HEK293T (cell line): Measurements from ENCODE around the gene ZNF70.
A peak's percentile ranks its signal among the peaks of the same experiment; 100 is the strongest.

Experiments
- CTCF ChIA-PET: fragments of 350-600 bp; formaldehyde crosslinking; extraction: SDS; loops from one replicate; lab custom pipeline; 2021; ENCODE audit warnings: antibody characterized with exemption, inconsistent platforms; lab: Yijun Ruan, JAX
- POLR2A ChIA-PET: fragments of 350-600 bp; formaldehyde crosslinking; extraction: SDS; loops from one replicate; lab custom pipeline; 2020; ENCODE audit warnings: antibody characterized with exemption, inconsistent platforms; lab: Yijun Ruan, JAX
- DNase-seq: peaks from one replicate; pipeline ENCODE4 v3.0.0; 2012; ENCODE audit warnings: mixed read lengths; ENCODE audit errors: extremely low spot score
- ARNT ChIP-seq: fragments of 450-650 bp; IDR thresholded peaks from 2 replicates; pipeline ENCODE4 v1.6.1; 2017; ENCODE audit warnings: mild to moderate bottlenecking
- BHLHE40 ChIP-seq: fragments of 450-650 bp; IDR thresholded peaks from 2 replicates; pipeline ENCODE4 v1.6.1; 2016; ENCODE audit warnings: mild to moderate bottlenecking, moderate library complexity, borderline replicate concordance
- CTBP1 ChIP-seq: fragments of 450-650 bp; IDR thresholded peaks from 2 replicates; pipeline ENCODE4 v1.6.1; 2016; ENCODE audit warnings: borderline replicate concordance
- ELF4 ChIP-seq: fragments of 450-650 bp; IDR thresholded peaks from 2 replicates; pipeline ENCODE4 v1.6.1; 2017; ENCODE audit warnings: antibody characterized with exemption
- FOXA1 ChIP-seq: fragments of 450-650 bp; IDR thresholded peaks from 2 replicates; pipeline ENCODE4 v1.6.1; 2016; ENCODE audit warnings: mild to moderate bottlenecking
- FOXK2 ChIP-seq: fragments of 450-650 bp; IDR thresholded peaks from 2 replicates; pipeline ENCODE4 v1.6.1; 2016; ENCODE audit warnings: mild to moderate bottlenecking
- FOXM1 ChIP-seq: fragments of 450-650 bp; IDR thresholded peaks from 2 replicates; pipeline ENCODE4 v1.6.1; 2017; ENCODE audit warnings: mild to moderate bottlenecking, borderline replicate concordance
- HDGF ChIP-seq: fragments of 450-650 bp; IDR thresholded peaks from 2 replicates; pipeline ENCODE4 v1.6.1; 2017; ENCODE audit warnings: antibody characterized with exemption, borderline replicate concordance
- L3MBTL2 ChIP-seq: fragments of 450-650 bp; conservative IDR thresholded peaks from 2 replicates; pipeline ENCODE4 v1.6.1; 2016; ENCODE audit warnings: mild to moderate bottlenecking
- LEF1 ChIP-seq: fragments of 450-650 bp; IDR thresholded peaks from 2 replicates; pipeline ENCODE4 v1.6.1; 2017; ENCODE audit warnings: mild to moderate bottlenecking, borderline replicate concordance
- NFRKB ChIP-seq: fragments of 450-650 bp; IDR thresholded peaks from 2 replicates; pipeline ENCODE4 v1.6.1; 2016; ENCODE audit warnings: mild to moderate bottlenecking, moderate library complexity
- SP1 ChIP-seq: fragments of 450-650 bp; IDR thresholded peaks from 2 replicates; pipeline ENCODE4 v1.6.1; 2017
- SUZ12 ChIP-seq: fragments of 450-650 bp; IDR thresholded peaks from 2 replicates; pipeline ENCODE4 v1.6.1; 2016; ENCODE audit warnings: mild to moderate bottlenecking
- TARDBP ChIP-seq: fragments of 450-650 bp; IDR thresholded peaks from 2 replicates; pipeline ENCODE4 v1.6.1; 2016
- ZNF384 ChIP-seq: fragments of 450-650 bp; IDR thresholded peaks from 2 replicates; pipeline ENCODE4 v1.6.1; 2016
- TF ChIP-seq, protein P1 (sequence below): fragments of 450-650 bp; IDR thresholded peaks from 2 replicates; pipeline ENCODE4 v1.6.1; 2016

ZNF70 gene

DNA sequence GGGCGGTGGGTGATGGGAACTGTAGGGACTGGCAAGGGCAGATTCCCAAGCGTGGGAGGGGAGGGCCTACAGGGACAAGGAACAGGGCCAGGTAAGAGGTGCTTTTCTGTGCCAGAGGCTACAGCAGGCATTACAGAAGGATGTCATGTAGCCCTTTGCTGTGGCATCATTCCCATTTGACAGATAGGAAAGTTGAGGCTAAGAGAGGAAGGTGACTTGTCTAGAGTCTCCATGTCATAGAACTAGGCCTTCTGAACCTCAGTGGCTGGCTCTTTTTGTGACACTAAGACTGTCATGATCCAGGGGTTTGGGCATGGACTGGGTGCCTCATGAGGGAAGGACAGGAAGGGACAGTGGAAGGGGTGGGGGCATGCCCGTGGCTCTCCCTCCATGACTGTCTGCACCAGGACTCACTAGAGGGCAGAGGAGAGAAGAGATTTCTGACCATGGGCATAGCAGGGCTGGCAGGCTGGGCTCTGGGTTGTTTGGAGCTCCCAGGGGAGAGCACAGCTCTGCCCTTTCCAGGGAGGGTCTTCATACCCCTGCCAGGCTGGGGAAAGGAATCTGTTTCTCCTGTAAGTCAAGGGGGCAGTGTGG, 25.0 kb upstream of the ZNF70 start:
- no peak for DNase-seq
- TF ChIP-seq FOXM1: no peak
- no peak for TF ChIP-seq TARDBP
- TF ChIP-seq ARNT: no peak
- TF ChIP-seq L3MBTL2: no peak
- no peak for TF ChIP-seq SP1
- ChIA-PET CTCF (interaction anchor here (0.6 to 1.1 kb wide), 2 partner anchors 12 to 370 kb away, joined by 3 read pairs; no protein-coding TSS in a partner anchor), POLR2A (interaction anchor here (1.0 to 3.3 kb wide), 4 partner anchors 9 to 82 kb away, joined by 3 to 23 read pairs (median 10); partner anchors contain the start of genes SLC2A11 and SMARCB1)

DNA sequence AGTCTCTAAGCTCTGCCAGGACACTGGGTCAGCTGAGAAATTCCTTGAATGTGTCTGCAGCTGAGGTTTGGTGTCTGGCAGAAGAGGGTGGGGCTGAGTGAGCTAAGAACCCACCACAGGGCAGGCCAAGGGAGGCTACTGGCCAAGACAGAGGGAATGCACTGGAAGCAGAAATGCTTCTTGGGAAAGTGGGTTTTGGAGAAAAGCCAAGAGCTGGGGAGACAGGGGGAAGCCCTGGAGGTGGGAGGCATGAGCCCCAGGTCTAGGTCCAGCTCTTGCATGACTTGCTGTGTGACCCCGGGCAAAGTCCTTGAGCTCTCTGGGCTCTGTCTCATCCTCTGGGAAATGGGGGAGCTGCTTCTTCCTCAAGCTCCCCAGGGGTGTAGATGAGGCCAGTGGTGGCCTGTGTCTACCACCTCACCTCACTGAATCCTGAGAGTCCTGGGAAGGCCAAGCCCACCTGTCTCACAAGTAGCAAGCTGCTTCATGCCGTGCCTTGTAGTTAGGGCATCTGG, 24.1 kb upstream of the ZNF70 start:
- POLR2A ChIA-PET: interaction anchor here (0.6 to 3.3 kb wide), 6 partner anchors 8 to 119 kb away, joined by 3 to 23 read pairs (median 4); partner anchors contain the start of genes MIF, SLC2A11 and SMARCB1
- CTCF ChIA-PET: interaction anchor here (1.1 to 1.2 kb wide), 2 partner anchors 14 to 82 kb away, joined by 3 to 4 read pairs; partner anchors contain the start of gene SLC2A11
- DNase-seq: no peak
- TF ChIP-seq FOXA1 (no peak), FOXK2 (no peak), ARNT (no peak), ZNF384 (no peak), L3MBTL2 (no peak), BHLHE40 (no peak), ELF4 (no peak), NFRKB (no peak), FOXM1 (no peak)
- TF ChIP-seq, protein P1, sequence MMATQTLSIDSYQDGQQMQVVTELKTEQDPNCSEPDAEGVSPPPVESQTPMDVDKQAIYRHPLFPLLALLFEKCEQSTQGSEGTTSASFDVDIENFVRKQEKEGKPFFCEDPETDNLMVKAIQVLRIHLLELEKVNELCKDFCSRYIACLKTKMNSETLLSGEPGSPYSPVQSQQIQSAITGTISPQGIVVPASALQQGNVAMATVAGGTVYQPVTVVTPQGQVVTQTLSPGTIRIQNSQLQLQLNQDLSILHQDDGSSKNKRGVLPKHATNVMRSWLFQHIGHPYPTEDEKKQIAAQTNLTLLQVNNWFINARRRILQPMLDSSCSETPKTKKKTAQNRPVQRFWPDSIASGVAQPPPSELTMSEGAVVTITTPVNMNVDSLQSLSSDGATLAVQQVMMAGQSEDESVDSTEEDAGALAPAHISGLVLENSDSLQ: no peak

DNA sequence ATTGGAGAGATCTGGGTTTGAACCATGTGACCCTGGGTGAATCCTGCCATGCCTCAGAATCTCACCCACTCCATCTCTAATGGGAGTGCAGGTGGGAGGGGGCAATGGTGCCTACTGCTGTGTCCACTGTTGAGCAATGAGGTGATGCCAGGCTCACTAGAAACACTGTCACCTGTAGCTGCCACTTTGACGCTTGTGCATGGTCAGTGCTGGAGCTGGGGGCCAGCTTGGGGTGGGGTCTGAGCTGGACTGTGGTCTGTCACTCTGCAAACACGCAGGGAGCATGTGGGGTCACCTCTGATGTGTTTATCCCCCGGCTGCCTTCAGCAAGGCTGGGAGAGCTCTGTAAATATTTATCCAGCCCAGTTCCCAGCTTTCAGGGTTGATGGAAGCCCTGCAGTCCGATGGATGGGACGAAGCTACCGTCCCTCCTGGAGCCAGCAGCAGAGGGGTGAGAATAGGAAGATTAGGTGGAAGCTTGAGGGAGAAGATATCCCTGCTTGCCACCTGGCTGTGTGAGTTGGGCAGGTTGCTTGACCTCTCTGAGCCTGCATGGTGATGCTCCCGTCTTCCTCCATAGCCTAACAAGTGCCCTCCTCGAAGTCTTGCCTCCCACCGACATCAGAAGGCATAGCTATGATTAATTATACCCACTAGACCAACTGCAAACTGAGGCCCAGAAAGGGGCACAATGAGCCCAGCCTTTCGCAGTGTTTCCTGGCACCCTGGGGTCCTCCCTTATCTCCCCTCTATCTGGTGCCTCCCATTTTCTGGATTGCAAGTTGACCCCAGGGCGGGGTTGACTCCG, 23.4 kb upstream of the ZNF70 start:
- POLR2A ChIA-PET: interaction anchor here (0.6 to 3.3 kb wide), 5 partner anchors 12 to 120 kb away, joined by 3 to 23 read pairs (median 4); partner anchors contain the start of genes MIF, SLC2A11 and SMARCB1
- DNase-seq: no peak
- CTCF ChIA-PET: interaction anchor here (0.6 to 1.2 kb wide), 3 partner anchors 11 to 83 kb away, joined by 3 to 4 read pairs (median 4); partner anchors contain the start of gene SLC2A11
- TF ChIP-seq NFRKB (no peak), L3MBTL2 (no peak), BHLHE40 (no peak), ZNF384 (no peak), ELF4 (no peak), SUZ12 (no peak), FOXM1 (no peak), FOXK2 (no peak), LEF1 (no peak), CTBP1 (no peak), SP1 (no peak), ARNT (no peak), TARDBP (no peak), FOXA1 (no peak), HDGF (no peak)
- TF ChIP-seq, protein P1: no peak

DNA sequence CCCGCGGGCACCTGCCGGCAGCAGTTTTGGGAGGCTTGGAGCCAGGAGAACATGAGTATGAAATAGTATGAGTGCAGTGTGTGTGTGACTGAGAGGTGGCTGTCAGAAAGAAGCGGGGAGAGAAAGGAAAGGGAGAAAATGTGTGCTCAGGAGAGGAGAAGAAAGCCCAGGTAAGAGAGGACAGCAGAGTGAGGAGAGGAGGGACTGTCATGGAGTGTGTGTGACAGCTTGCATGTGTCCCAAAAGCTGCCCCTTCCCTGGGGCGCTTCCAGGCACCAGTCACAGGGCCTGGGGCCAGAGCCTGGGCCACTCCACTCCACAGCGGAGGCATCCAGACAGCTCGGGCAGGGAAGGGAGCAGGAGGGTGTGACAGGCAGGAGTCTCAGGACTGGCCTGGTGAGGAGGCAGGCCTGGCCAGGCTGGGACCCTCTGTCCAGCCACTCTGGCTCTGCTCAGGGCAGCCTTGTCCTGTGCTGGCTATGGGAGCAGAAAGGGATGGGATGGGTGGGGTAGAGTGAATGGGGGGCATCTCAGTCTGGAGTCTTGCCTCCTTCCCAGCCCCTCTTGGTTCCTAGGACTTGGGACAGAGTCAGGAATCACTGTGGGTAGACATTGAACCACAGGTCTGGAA, 22.7 kb upstream of the ZNF70 start:
- DNase-seq: no peak
- ChIA-PET POLR2A (interaction anchor here (2.6 to 3.3 kb wide), 2 partner anchors 12 to 84 kb away, joined by 16 to 23 read pairs; partner anchors contain the start of genes SLC2A11 and SMARCB1), CTCF (interaction anchor here (0.6 to 1.2 kb wide), 3 partner anchors 11 to 84 kb away, joined by 3 to 4 read pairs (median 4); partner anchors contain the start of gene SLC2A11)
- TF ChIP-seq BHLHE40: no peak

DNA sequence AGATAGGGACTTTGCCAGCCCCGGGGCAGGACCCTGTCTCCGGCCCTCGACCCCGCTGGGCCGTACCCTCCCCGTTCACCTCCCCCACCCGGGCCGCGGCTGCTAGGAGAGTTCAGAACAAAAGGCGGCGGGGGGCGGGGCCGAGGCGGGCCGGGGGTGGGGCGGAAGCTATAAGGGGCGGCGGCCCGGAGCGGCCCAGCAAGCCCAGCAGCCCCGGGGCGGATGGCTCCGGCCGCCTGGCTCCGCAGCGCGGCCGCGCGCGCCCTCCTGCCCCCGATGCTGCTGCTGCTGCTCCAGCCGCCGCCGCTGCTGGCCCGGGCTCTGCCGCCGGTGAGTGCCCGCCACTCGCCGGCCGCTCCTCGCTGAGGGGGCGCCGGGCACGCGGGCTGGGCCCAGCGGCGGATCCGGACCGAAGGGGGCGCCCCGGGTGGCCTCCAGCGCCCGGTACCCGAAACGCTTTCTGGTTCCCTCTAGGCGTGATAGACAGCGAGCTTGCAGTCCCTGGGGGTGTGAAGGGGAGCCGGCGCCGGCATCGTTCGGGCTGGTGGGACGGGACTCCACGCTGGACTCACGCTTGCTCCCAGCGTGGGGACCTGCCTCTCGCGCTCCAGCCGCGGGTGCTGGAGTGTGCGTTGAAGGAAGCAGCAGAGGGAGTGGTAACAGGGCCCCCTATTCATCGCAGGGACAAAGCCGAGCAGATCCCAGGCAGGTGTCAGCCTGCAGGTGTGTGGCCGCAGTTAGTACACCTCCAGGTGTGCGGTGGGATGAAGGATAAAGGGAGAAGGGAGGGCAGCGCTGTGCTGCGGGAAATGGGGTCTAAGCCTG, 21.9 kb upstream of the ZNF70 start, which contains the start of gene MMP11:
TSS of gene MMP11 (plus strand) at position 201 of the 825 bp plus-strand sequence. CDS start at position 223, 22 bp downstream.
- TF ChIP-seq HDGF (0 out of 2 replicates have a peak, but pooled peaks have one; percentile 32), FOXA1 (no peak), LEF1 (no peak), ELF4 (no peak), ARNT (no peak)
- DNase-seq: peak; percentile 70
- POLR2A ChIA-PET: interaction anchor here (0.8 to 1.0 kb wide), 2 partner anchors 13 to 85 kb away, joined by 3 to 4 read pairs; partner anchors contain the start of gene SLC2A11
- CTCF ChIA-PET: no interaction called here
